Measurements from ENCODE around the gene MBOAT2.
"Not testable (repeated sequence)": the region's sequence is repeated elsewhere in the genome, so short reads cannot be mapped to it uniquely, and the experiment has no call there.

MBOAT2 gene

GRCh38 chr2:8896671-8897070 is 106.8 kb downstream of the MBOAT2 start:
- DNase-seq: not testable (repeated sequence)

DNA sequence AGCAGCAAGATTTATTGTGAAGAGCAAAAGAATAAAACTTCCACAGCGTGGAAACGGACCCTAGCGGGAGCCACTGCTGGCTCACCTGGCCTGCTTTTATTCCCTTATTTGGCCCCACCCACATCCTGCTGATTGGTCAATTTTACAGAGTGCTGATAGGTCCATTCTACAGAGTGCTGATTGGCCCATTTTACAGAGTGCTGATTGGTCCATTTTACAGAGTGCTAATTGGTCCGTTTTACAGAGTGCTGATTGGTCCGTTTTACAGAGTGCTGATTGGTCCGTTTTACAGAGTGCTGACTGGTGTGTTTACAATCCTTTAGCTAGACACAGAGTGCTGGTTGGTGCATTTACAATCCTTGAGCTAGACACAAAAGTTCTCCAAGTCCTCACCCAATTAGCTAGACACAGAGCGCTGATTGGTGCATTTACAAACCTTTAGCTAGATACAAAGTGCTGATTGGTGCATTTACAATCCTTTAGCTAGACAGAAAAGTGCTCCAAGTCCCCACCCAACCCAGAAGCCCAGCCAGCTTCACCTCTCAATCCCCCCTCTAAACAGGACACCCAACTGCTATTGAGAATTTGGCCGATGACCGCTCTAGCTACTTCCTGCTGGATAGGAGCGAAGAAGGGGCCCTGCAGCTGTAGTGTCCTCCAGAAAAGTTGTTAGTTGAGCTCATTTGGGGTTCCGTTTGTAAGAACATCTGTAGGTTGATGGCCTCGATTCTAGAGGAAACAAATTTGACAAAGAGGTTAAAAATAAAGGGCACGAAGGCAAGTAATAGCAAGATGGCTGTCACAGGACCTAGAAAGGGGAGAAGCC is 108.2 kb downstream of the MBOAT2 start:
- DNase-seq: not testable (repeated sequence)

DNA sequence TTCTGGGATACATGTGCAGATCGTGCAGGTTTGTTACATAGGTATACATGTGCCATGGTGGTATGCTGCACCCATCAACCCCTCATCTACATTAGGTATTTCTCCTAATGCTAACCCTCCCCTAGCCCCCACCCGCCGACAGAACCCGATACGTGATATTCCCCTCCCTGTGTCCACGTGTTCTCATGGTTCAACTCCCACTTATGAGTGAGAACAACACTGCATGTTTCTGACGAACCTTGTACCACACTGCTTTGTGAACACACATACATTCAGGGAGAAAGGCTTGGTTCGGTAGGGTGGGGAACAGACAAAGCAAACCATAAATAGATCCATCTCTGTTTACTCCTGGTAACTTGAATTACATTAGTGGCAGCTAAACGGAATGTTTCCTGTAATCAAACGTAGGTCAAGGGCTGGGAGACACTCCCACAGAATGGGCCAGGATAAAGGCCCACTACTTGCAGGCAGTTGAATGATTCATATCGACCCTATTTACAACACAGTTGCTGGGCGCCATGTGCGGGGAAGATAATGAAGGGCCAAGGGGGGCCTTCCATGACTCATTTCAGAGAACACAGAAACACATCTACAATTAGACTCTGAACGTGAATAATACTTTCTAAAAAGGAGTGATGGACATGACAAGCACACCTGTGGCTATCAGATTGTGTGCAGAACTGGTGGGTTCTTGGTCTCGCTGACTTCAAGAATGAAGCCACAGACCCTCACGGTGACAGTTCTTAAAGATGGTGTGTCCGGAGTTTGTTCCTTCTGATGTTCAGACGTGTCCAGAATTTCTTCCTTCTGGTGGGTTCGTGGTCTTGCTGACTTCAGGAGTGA is 109.3 kb downstream of the MBOAT2 start:
- DNase-seq: no peak

DNA sequence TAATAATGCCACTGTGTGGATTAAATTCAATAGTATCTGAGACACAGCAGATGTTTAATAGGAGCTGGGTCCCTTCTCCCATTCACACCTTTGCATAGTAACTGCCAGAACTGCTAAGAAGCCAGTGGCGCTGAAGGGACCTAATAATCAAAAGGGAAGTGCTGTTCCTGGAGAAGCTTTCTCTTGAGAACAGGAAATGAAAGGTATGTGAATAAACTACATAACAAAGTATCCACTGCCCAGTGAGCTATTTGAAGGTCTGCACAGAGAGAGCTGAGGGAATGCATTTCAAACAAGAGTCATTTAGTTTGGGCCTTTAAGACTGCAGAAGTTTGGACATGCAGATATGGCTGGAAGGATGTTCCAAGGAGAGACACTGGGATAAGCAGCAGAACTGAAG is 110.0 kb downstream of the MBOAT2 start:
- no peak for DNase-seq

DNA sequence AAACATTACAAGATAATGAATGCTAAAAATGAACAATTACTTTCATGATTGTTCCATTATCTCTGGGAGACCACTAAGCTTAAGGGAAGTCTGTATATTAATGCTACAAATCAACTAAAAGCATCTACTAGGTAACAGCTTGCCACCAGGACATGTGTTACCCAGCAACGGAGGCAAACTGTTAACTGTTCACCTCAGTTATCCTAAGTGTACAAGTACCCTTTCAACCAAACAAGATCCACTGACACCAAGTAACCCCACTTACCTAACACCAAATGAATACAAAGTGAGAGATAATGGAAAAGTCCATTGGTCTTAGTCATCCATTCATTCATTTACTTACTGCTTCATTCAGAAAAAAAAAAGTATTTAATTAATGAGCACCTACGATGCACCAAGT is 111.4 kb downstream of the MBOAT2 start:
- no peak for DNase-seq

DNA sequence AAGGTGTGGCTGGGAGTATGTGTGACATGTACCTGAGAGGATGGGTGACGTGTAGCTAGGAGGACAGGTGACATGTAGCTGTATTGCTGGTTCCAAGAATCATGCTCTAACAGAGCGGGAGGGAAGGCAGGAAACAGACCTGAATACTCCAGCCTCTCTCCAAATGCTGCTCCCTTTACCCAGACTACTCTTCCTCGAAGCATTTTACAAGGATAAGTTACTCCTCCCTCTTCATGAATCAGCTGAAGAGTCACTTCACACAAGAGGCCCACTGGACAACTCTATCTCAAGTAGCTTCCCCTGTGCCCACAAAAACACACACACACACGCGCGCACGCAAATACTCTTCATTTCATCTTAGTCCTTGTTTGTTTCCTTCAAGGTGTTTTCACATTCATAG is 113.5 kb downstream of the MBOAT2 start:
- DNase-seq: no peak

GRCh38 chr2:8888963-8889362 is 114.5 kb downstream of the MBOAT2 start:
- DNase-seq: no peak

GRCh38 chr2:8886876-8887275 is 116.6 kb downstream of the MBOAT2 start:
- DNase-seq: no peak

GRCh38 chr2:8886202-8886518 is 117.3 kb downstream of the MBOAT2 start:
- DNase-seq: no peak

DNA sequence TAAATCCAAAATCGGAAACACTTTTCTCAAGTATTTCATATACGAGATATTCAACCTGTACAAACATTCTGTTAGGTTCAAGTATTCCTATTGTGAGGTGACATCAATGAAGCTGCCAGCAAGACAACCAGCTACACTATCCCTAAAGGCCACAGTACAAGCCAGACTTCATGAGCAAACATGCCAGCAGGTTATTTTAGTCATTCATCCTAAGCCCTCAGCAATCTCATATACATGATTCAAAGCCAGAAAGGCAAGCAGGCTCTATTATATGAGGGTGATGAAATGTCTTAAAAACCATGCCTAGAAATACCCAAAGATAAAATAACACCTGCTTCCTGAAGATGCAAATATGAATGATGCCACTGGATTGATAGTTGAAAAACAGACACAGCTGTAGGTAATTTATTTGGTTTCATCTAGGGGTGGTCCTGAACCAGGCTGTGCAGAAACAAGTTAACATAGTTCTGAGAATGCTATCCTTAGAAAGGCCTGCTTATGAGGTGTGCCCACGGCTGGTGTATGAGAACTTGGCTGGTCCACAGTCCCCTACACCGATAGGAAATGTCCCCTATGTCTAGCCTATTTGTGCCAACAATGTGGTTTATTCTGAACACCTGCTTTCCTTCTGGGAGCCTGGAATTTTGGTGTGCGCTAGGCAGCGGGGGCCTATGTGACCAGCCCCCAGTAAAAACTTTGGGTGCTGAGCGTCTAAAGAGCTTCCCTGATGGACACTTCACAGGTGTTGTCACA is 117.9 kb downstream of the MBOAT2 start:
- no peak for DNase-seq

- DNase-seq: no peak
These were observed 118.7 kb downstream of the MBOAT2 start for GRCh38 chr2:8884812-8885211.

- peak in 8 of 56 donors; percentile 2 to 23 (median 10) for DNase-seq
These were observed 121.4 kb downstream of the MBOAT2 start for GRCh38 chr2:8882094-8882493.

GRCh38 chr2:8877894-8878293 is 125.6 kb downstream of the MBOAT2 start:
- no peak for DNase-seq

GRCh38 chr2:8877332-8877731 is 126.2 kb downstream of the MBOAT2 start:
- no peak for DNase-seq

- no peak for DNase-seq
These were observed 126.9 kb downstream of the MBOAT2 start for GRCh38 chr2:8876628-8877027.

DNA sequence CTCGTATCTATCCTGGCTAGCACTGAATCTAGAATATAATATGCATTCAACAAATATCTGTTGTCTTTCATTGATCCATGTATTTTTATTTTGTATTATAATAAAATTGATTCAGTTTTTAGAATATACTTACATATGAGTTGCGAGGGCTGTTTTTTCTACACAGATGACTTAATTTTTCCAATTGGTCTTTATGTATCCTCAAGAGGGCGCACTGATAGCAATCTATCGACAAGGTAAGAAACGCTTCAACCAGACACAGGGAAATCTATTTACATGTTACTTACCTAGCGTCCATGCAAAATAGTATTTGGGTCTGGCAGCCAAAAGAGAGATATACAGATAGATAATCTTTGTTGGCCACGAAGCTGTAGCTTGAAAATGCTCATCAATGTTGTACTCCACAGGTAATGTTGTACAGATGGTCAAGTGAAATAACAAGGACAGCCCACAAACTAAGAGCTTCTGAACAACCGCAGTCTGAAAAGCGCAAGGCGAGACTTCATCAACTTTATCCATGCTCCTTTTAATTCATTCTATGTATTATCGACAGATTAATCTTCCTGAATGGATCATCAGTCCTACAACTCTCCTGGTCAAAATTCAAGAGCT is 130.6 kb downstream of the MBOAT2 start:
- peak in 2 of 56 donors; percentile 28 to 29 for DNase-seq

DNA sequence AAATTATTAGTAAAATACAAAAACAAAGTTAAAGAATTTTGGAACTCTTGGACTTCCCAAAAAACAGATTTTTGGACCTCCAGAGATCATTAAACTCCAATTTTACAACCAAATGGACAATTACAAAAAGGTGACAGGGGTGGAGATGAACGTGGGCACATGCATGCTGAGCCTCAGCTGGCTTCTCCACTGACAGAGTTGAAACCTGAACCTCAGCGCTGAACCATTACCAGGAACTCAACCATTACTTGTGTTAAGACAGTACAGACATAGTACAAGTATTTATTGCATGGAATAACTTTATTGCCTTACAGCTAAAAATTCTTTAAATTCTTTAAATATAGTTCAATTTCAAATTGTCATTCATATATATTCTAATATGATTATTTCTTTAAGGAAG is 133.0 kb downstream of the MBOAT2 start:
- no peak for DNase-seq

DNA sequence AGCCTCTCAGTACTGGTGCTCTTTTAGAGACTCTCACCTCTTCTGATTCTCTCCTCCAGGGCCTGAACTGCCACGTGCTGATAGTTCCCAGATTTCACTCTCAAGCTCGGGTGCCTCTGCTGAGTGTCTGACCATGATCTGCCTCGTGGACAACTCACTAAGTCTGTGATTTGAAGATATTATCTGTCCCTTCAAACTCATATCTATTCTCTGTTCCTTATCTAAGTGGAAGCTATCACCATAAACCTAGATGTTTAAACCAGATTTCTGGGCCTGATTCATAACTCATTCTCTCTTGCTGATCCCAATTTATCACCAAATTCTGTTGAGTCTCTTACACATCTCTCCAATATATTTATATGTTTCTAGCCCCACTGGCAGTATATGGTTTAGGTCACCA is 136.1 kb downstream of the MBOAT2 start:
- no peak for DNase-seq

DNA sequence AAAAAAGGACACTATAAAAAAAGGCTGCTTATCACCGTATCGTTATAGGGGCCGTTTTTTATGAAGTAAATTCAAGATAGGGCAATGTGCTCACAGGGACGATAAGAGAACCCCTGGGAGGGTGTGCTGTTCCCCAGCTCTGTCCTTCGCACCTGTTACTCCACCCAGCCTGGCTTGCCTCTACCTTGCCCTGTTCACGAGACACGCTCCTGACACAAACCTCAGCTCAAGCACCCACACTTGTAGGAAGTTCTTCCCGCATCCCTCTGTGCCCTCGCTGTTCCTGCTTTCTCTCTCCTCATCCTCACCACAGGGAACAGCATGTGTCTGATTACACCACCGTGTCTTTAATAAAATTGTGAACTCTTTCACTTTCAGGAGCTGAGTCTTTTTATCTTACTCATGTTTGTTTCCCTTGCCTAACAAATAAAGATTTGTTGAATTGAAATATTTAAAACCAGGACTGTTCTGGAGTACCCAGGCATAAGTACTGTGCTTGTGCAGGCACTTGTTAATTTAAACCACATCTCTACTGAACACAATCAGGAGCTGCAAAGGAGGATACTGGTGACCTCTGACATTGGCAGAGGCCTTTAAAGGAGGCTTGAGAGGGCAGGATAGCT is 140.0 kb downstream of the MBOAT2 start:
- DNase-seq: no peak

DNA sequence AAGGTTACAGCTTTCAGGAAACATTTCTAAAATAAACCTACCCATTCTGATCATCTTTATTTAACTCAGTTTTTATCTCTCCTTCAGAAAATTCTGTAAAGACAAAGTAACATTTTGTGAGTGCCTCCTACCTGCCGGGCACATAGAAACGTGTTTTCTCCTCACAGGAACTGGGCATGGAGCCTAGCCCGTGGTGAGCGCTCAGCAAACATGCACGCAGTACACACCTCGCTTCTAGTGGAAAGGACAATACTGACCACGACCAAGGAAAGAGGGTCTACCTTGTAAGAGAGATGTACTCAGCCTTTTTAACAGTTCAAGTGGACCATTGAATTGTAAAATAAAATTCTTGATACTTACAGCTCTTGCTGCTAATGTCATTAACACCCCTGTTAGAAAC is 141.3 kb downstream of the MBOAT2 start:
- DNase-seq: no peak

GRCh38 chr2:8861797-8862196 is 141.7 kb downstream of the MBOAT2 start:
- DNase-seq: no peak
